ENCODE measurements around the gene TECPR1. TPM values are rescaled to one million over a fixed set of nuclear protein-coding genes. Genes with fewer than 3 reads are reported as not detected.

The TECPR1 gene
- total and polyA plus RNA-seq, 2 donors (not counting 1 experiment from before 2014, with no cell fraction given): 20.9 to 52.2 TPM

Other genes starting within 250 kb of the TECPR1 start
- 13.1 and 16.7 TPM in 2 replicates for gene LMTK2, start 145.4 kb downstream of the TECPR1 start, total RNA-seq
- gene LMTK2, start 145.4 kb downstream of the TECPR1 start, polyA plus RNA-seq: 4.9 and 7.5 TPM in 2 replicates
- gene BHLHA15, start 40.8 kb downstream of the TECPR1 start, total RNA-seq: 0.74 and 0.92 TPM in 2 replicates
- gene BHLHA15, start 40.8 kb downstream of the TECPR1 start, polyA plus RNA-seq: 0.66 and 2.2 TPM in 2 replicates
- gene BRI3, start 29.5 kb upstream of the TECPR1 start, total RNA-seq: 78.8 and 86.7 TPM in 2 replicates
- gene BRI3, start 29.5 kb upstream of the TECPR1 start, polyA plus RNA-seq: 21.6 and 40.3 TPM in 2 replicates
- 2.7 and 3.7 TPM in 2 replicates for gene BAIAP2L1, start 148.9 kb upstream of the TECPR1 start, total RNA-seq
- 0.39 and 1.5 TPM in 2 replicates for gene BAIAP2L1, start 148.9 kb upstream of the TECPR1 start, polyA plus RNA-seq

Data from B cell (primary cell).